GM13976 (cell line): ENCODE results near the gene MYB.

Experiments
- DNase-seq: peaks from one replicate; pipeline ENCODE4 v3.0.0; 2012; ENCODE audit warnings: low spot score
- CTCF ChIP-seq: IDR thresholded peaks from 2 replicates; pipeline ENCODE4 v1.5.1; 2012; ENCODE audit warnings: borderline replicate concordance, mild to moderate bottlenecking; ENCODE audit not compliant: insufficient read depth; ENCODE audit errors: extremely low read depth, missing control alignments, control extremely low read depth
- in situ Hi-C: fragments of 300-500 bp; cut with MboI; formaldehyde crosslinking; loops from one replicate; pipeline ENCODE4 v1.12.0; 2022; ENCODE audit warnings: low sequenced_read_pairs, mixed read lengths, inconsistent platforms; ENCODE audit not compliant: unreplicated experiment

MYB gene

GRCh38 chr6:135183002-135183531 is 2.0 kb downstream of the MYB start:
- in situ Hi-C loops = loop anchor here (25.0 kb wide), 1 partner anchor 254 kb away; no protein-coding TSS in a partner anchor
- TF ChIP-seq CTCF = no peak
- peak; percentile 82 for DNase-seq

GRCh38 chr6:135183532-135184440 is 2.7 kb downstream of the MYB start:
- TF ChIP-seq CTCF = peak; percentile 69
- in situ Hi-C loops = loop anchor here (25.0 kb wide), 1 partner anchor 254 kb away; no protein-coding TSS in a partner anchor
- peak; percentile 57 for DNase-seq

- no peak for DNase-seq
- no peak for TF ChIP-seq CTCF
- in situ Hi-C loops = loop anchor here (25.0 kb wide), 1 partner anchor 252 kb away; no protein-coding TSS in a partner anchor
These were observed 4.4 kb downstream of the MYB start for GRCh38 chr6:135185483-135185882.

- in situ Hi-C loops = loop anchor here (25.0 kb wide), 1 partner anchor 251 kb away; no protein-coding TSS in a partner anchor
- TF ChIP-seq CTCF = no peak
- DNase-seq = no peak
These were observed 5.1 kb downstream of the MYB start for GRCh38 chr6:135186255-135186654.

GRCh38 chr6:135187372-135187771 is 6.3 kb downstream of the MYB start:
- no peak for DNase-seq
- in situ Hi-C loops = loop anchor here (25.0 kb wide), 1 partner anchor 250 kb away; no protein-coding TSS in a partner anchor
- TF ChIP-seq CTCF = no peak

GRCh38 chr6:135188718-135189117 is 7.6 kb downstream of the MYB start:
- no peak for TF ChIP-seq CTCF
- in situ Hi-C loops = loop anchor here (25.0 kb wide), 1 partner anchor 249 kb away; no protein-coding TSS in a partner anchor
- no peak for DNase-seq
